ENCODE data around the gene RASGEF1C.

RASGEF1C gene

GRCh38 chr5:180084638-180085561 is 124.1 kb downstream of the RASGEF1C start:
- H3K9ac ChIP-seq (ENCODE audit: low read length) = no peak overlapping the region
- H3K4me1 ChIP-seq (ENCODE audit: insufficient read depth, low read length) = no peaks in the 10 kb centered on the region
- no peak overlapping the region for H3K4me3 ChIP-seq (ENCODE audit: low read depth in 1 of 2, low read length in 2 of 2)
- H3K27me3 ChIP-seq (ENCODE audit: control insufficient read depth in 1 of 2, insufficient read depth in 2 of 2, low read length in 2 of 2) = no peaks in the 10 kb centered on the region
- no peak overlapping the region for H3K27ac ChIP-seq (ENCODE audit: low read depth, low read length)
- H3K36me3 ChIP-seq (ENCODE audit: insufficient read depth, low read length) = no peaks in the 10 kb centered on the region
- H3K9me3 ChIP-seq (ENCODE audit: low read length) = no peaks in the 10 kb centered on the region

- no peak overlapping the region for H3K4me3 ChIP-seq (ENCODE audit: low read depth in 1 of 2, low read length in 2 of 2)
- no peaks in the 10 kb centered on the region for H3K9me3 ChIP-seq (ENCODE audit: low read length)
- H3K36me3 ChIP-seq (ENCODE audit: insufficient read depth, low read length) = no peaks in the 10 kb centered on the region
- H3K9ac ChIP-seq (ENCODE audit: low read length) = no peak overlapping the region
- no peaks in the 10 kb centered on the region for H3K4me1 ChIP-seq (ENCODE audit: insufficient read depth, low read length)
- no peaks in the 10 kb centered on the region for H3K27me3 ChIP-seq (ENCODE audit: control insufficient read depth in 1 of 2, insufficient read depth in 2 of 2, low read length in 2 of 2)
- H3K27ac ChIP-seq (ENCODE audit: low read depth, low read length) = no peak overlapping the region
Measured at GRCh38 chr5:180083529-180084060, 125.4 kb downstream of the RASGEF1C start.

DNA sequence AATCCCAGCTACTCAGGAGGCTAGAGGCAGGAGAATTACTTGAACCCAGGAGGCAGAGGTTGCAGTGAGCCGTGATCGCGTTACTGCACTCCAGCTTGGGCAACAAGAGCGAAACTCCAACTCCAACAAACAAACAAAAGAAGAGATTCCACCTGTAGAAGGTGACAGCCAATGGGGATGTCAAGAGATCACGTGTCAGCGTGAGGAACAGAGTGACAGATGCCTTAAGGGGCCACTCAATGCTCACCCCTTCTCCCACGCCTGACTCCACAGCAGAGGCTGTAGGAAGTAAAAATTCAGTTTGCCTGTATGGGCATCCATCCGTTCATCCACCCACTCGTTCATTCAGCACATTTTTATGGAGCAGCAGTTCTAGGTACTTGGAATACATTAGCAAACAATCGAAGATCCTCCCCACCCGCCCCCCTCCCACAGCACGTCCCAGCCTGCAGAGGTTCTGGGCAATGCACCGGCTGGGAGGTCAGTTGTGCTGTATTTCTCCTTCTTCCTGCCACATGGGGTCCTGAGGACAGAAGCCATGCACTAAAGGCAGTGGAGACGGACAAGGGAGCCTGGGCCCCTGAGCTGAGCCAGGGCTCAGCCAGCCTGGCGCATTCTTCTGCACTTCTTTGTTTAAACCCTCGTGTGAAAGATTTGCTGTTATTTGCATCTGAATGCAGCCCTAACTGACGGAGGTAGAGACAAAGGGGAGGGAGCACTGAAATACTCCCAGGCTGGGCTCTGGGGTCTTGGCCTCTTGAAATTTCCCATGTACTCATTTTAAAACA is 126.2 kb downstream of the RASGEF1C start:
- no peak overlapping the region for H3K9ac ChIP-seq (ENCODE audit: low read length)
- no peak overlapping the region for H3K27ac ChIP-seq (ENCODE audit: low read depth, low read length)
- H3K36me3 ChIP-seq (ENCODE audit: insufficient read depth, low read length) = no peaks in the 10 kb centered on the region
- no peaks in the 10 kb centered on the region for H3K27me3 ChIP-seq (ENCODE audit: control insufficient read depth in 1 of 2, insufficient read depth in 2 of 2, low read length in 2 of 2)
- no peaks in the 10 kb centered on the region for H3K9me3 ChIP-seq (ENCODE audit: low read length)
- no peak overlapping the region for H3K4me3 ChIP-seq (ENCODE audit: low read depth in 1 of 2, low read length in 2 of 2)
- no peaks in the 10 kb centered on the region for H3K4me1 ChIP-seq (ENCODE audit: insufficient read depth, low read length)

GRCh38 chr5:180081481-180081880 is 127.5 kb downstream of the RASGEF1C start:
- no peak overlapping the region for H3K4me3 ChIP-seq (ENCODE audit: low read depth in 1 of 2, low read length in 2 of 2)
- H3K27ac ChIP-seq (ENCODE audit: low read depth, low read length) = no peak overlapping the region
- no peaks in the 10 kb centered on the region for H3K27me3 ChIP-seq (ENCODE audit: control insufficient read depth in 1 of 2, insufficient read depth in 2 of 2, low read length in 2 of 2)
- H3K36me3 ChIP-seq (ENCODE audit: insufficient read depth, low read length) = no peaks in the 10 kb centered on the region
- no peak overlapping the region for H3K9ac ChIP-seq (ENCODE audit: low read length)
- H3K9me3 ChIP-seq (ENCODE audit: low read length) = no peaks in the 10 kb centered on the region
- H3K4me1 ChIP-seq (ENCODE audit: insufficient read depth, low read length) = no peaks in the 10 kb centered on the region

GRCh38 chr5:180080486-180081280 is 128.3 kb downstream of the RASGEF1C start:
- Histone ChIP-seq H3K4me3 (ENCODE audit: low read depth in 1 of 2, low read length in 2 of 2) (no peak overlapping the region), H3K4me1 (ENCODE audit: insufficient read depth, low read length) (no peaks in the 10 kb centered on the region), H3K27ac (ENCODE audit: low read depth, low read length) (no peak overlapping the region), H3K27me3 (ENCODE audit: control insufficient read depth in 1 of 2, insufficient read depth in 2 of 2, low read length in 2 of 2) (no peaks in the 10 kb centered on the region), H3K9me3 (ENCODE audit: low read length) (no peaks in the 10 kb centered on the region), H3K36me3 (ENCODE audit: insufficient read depth, low read length) (no peaks in the 10 kb centered on the region), H3K9ac (ENCODE audit: low read length) (no peak overlapping the region)

GRCh38 chr5:180079702-180080466 is 129.1 kb downstream of the RASGEF1C start:
- Histone ChIP-seq H3K4me1 (ENCODE audit: insufficient read depth, low read length) (no peaks in the 10 kb centered on the region), H3K9ac (ENCODE audit: low read length) (no peak overlapping the region), H3K9me3 (ENCODE audit: low read length) (no peaks in the 10 kb centered on the region), H3K36me3 (ENCODE audit: insufficient read depth, low read length) (no peaks in the 10 kb centered on the region), H3K4me3 (ENCODE audit: low read depth in 1 of 2, low read length in 2 of 2) (no peak overlapping the region), H3K27ac (ENCODE audit: low read depth, low read length) (no peak overlapping the region), H3K27me3 (ENCODE audit: control insufficient read depth in 1 of 2, insufficient read depth in 2 of 2, low read length in 2 of 2) (no peaks in the 10 kb centered on the region)

DNA sequence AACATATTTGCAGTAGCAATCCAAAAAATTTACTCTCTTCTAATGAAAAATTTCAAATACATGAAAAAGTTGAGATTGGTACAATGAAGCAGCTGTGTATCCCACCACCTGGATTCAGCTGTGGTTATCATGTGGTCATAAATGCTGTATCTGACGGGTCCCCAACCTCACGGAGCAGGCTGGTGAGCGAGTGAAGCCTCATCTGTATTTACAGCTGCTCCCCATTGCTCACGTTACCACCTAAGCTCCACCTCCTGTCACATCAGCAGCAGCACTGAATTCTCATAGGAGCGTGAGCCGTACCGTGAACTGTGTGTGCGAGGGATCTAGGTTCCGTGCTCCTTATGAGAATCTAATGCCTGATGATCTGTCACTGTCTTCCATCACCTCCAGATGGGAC is 130.7 kb downstream of the RASGEF1C start:
- Histone ChIP-seq H3K4me1 (ENCODE audit: insufficient read depth, low read length) (no peaks in the 10 kb centered on the region), H3K27me3 (ENCODE audit: control insufficient read depth in 1 of 2, insufficient read depth in 2 of 2, low read length in 2 of 2) (no peaks in the 10 kb centered on the region), H3K36me3 (ENCODE audit: insufficient read depth, low read length) (no peaks in the 10 kb centered on the region), H3K9ac (ENCODE audit: low read length) (no peak overlapping the region), H3K4me3 (ENCODE audit: low read depth in 1 of 2, low read length in 2 of 2) (no peak overlapping the region), H3K27ac (ENCODE audit: low read depth, low read length) (no peak overlapping the region), H3K9me3 (ENCODE audit: low read length) (no peaks in the 10 kb centered on the region)

DNA sequence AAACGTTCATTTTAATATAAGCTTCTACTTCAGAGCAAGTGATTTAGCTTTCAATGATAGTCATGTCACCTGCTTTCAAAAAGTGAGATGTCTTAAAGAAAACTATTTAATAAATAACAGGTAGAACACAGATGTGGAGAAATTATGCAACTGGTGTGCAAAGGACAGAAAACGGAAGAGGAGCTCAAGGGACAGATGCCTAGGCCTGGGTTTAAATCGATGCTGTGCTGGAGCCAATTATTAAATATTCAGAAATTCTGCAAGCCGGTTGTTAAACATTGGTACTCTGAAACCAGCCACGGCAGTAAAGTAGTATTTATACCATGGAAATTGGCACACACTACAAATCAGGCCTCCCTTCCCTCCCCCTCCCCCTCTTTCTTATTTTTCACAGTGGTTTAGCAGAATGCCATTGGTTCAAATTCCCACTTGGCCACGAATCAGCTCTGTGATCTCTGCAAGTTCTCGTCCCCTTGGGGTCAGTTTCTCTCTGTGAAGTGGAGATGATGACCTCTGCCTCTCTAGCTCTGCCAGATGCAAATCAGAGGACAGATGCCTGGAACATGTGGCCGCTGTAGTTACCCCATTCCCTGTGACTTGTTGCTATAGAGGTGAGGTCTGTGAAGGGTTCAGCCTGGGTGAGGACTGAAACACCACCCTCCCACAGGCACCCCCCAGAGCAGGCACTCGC is 131.3 kb downstream of the RASGEF1C start:
- H3K27ac ChIP-seq (ENCODE audit: low read depth, low read length) = no peak overlapping the region
- H3K4me1 ChIP-seq (ENCODE audit: insufficient read depth, low read length) = no peaks in the 10 kb centered on the region

DNA sequence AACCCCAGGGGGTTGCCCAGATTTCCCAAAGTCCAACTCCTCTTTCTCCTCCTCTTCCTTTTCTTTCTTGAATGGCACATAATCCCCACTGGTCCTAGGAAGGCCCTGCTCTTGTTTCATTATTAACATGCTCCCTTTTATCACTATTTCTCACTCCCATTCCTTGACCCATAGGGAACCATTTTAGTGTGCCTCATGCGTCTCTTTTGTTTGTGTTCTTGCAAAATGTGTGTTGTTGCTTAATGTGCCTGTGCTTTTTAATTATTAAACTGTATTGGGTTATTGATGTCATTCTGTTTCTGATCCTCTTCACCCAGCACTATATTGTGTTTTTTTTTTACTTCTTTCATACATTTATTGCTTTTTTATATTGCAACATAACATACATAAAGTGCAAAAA is 133.3 kb downstream of the RASGEF1C start:
- no peak overlapping the region for H3K9ac ChIP-seq (ENCODE audit: low read length)

More for the DNA sequence above, 131.3 kb downstream of the RASGEF1C start:
- Histone ChIP-seq H3K27me3 (ENCODE audit: control insufficient read depth in 1 of 2, insufficient read depth in 2 of 2, low read length in 2 of 2) (no peaks in the 10 kb centered on the region), H3K9me3 (ENCODE audit: low read length) (no peaks in the 10 kb centered on the region), H3K9ac (ENCODE audit: low read length) (no peak overlapping the region), H3K36me3 (ENCODE audit: insufficient read depth, low read length) (no peaks in the 10 kb centered on the region), H3K4me3 (ENCODE audit: low read depth in 1 of 2, low read length in 2 of 2) (no peak overlapping the region)

DNA sequence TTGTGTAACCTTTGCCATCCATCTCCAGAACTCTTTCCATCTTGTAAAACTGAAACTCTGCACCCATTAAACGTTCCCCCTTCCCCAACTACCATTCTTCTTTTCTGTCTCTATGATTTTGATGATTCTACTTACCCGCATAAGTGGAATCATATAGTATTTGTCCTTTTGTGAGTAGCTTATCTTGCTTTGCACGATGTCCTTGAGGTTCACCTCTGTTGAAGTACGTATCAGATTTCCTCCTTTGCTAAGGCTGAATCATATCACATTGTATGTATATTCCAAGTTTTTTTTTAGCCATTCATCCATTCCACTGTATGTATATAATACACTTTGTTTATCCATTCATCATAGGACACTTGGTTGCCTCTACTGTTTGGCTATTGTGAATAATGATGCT is 134.5 kb downstream of the RASGEF1C start:
- Histone ChIP-seq H3K27me3 (ENCODE audit: control insufficient read depth in 1 of 2, insufficient read depth in 2 of 2, low read length in 2 of 2) (no peaks in the 10 kb centered on the region), H3K9me3 (ENCODE audit: low read length) (no peaks in the 10 kb centered on the region), H3K4me1 (ENCODE audit: insufficient read depth, low read length) (peaks cover 12% of the 10 kb centered on the region), H3K9ac (ENCODE audit: low read length) (no peak overlapping the region), H3K4me3 (ENCODE audit: low read depth in 1 of 2, low read length in 2 of 2) (no peak overlapping the region), H3K27ac (ENCODE audit: low read depth, low read length) (no peak overlapping the region), H3K36me3 (ENCODE audit: insufficient read depth, low read length) (no peaks in the 10 kb centered on the region)

More for the DNA sequence above, 133.3 kb downstream of the RASGEF1C start:
- H3K4me3 ChIP-seq (ENCODE audit: low read depth in 1 of 2, low read length in 2 of 2) = no peak overlapping the region
- no peaks in the 10 kb centered on the region for H3K27me3 ChIP-seq (ENCODE audit: control insufficient read depth in 1 of 2, insufficient read depth in 2 of 2, low read length in 2 of 2)
- no peaks in the 10 kb centered on the region for H3K36me3 ChIP-seq (ENCODE audit: insufficient read depth, low read length)
- H3K9me3 ChIP-seq (ENCODE audit: low read length) = no peaks in the 10 kb centered on the region
- H3K4me1 ChIP-seq (ENCODE audit: insufficient read depth, low read length) = peaks cover 3% of the 10 kb centered on the region
- no peak overlapping the region for H3K27ac ChIP-seq (ENCODE audit: low read depth, low read length)
